A673 (cell line): ENCODE data around the gene TBCEL. TPM values are rescaled to one million over a fixed set of nuclear protein-coding genes. Genes with fewer than 3 reads are reported as not detected.

Source experiments
- BruUV-seq: library from RNA; stranded (reverse); fragments of 400-500 nt; replicated peaks from 2 replicates; lab custom pipeline; 2021; lab: Mats Ljungman, UMichigan
- CTCF ChIA-PET: fragments of 300-600 bp; sonication (Branson Sonifier 250); formaldehyde crosslinking; loops from one replicate; lab custom pipeline; 2022; ENCODE audit warnings: antibody characterized with exemption; lab: Charles Lee
- POLR2A ChIA-PET: fragments of 300-600 bp; sonication (Branson Sonifier 250); formaldehyde crosslinking; loops from one replicate; lab custom pipeline; 2022; ENCODE audit warnings: antibody characterized with exemption; ENCODE audit not compliant: low non-redundant PET; lab: Charles Lee
- DNase-seq: peaks from one replicate; pipeline ENCODE4 v3.0.0-alpha.2; 2015; ENCODE audit warnings: low spot score
- H3K27ac ChIP-seq: fragments of 200-600 bp; sonication (generic); 2 replicates; pipeline ENCODE4 v1.5.1; 2016; ENCODE audit warnings: mixed run types, low read depth, mild to moderate bottlenecking, mixed read lengths, antibody characterized with exemption, low read length; ENCODE audit not compliant: poor library complexity, severe bottlenecking
- H3K27me3 ChIP-seq: fragments of 200-600 bp; sonication (generic); replicated peaks from 2 replicates; pipeline ENCODE4 v1.6.1; 2017; ENCODE audit warnings: mixed run types, low read depth, mild to moderate bottlenecking, mixed read lengths, antibody characterized with exemption, low read length; ENCODE audit not compliant: insufficient read depth, poor library complexity
- H3K36me3 ChIP-seq: fragments of 200-600 bp; sonication (generic); 2 replicates; pipeline ENCODE4 v1.6.1; 2016; ENCODE audit warnings: mixed run types, mild to moderate bottlenecking, mixed read lengths, antibody characterized with exemption, low read length; ENCODE audit not compliant: insufficient read depth, poor library complexity, severe bottlenecking
- H3K4me1 ChIP-seq: fragments of 200-600 bp; sonication (generic); 2 replicates; pipeline ENCODE4 v1.6.1; 2017; ENCODE audit warnings: mixed run types, mild to moderate bottlenecking, mixed read lengths, antibody characterized with exemption, low read length; ENCODE audit not compliant: insufficient read depth, poor library complexity, severe bottlenecking
- H3K4me3 ChIP-seq: fragments of 200-600 bp; sonication (generic); 2 replicates; pipeline ENCODE4 v1.5.1; 2016; ENCODE audit warnings: low read depth, mixed run types, mild to moderate bottlenecking, mixed read lengths, low read length; ENCODE audit not compliant: poor library complexity, severe bottlenecking
- H3K9me3 ChIP-seq: fragments of 200-600 bp; sonication (generic); 2 replicates; pipeline ENCODE4 v1.6.1; 2016; ENCODE audit warnings: mixed run types, low read depth, mild to moderate bottlenecking, mixed read lengths, antibody characterized with exemption, low read length; ENCODE audit not compliant: poor library complexity, severe bottlenecking
- EZH2 ChIP-seq: fragments of 200-600 bp; sonication (generic); IDR thresholded peaks from 2 replicates; pipeline ENCODE4 v1.6.1; 2017; ENCODE audit warnings: borderline replicate concordance, low read depth, mild to moderate bottlenecking, mixed read lengths, antibody characterized with exemption, low read length; ENCODE audit not compliant: poor library complexity, severe bottlenecking
- intact Hi-C: fragments of 100-400 bp; cut with micrococcal nuclease; formaldehyde crosslinking; loops from one replicate; pipeline ENCODE4 v1.10.0; 2022; ENCODE audit not compliant: unreplicated experiment
- total RNA-seq: library from RNA; stranded (reverse); gene quantifications from 2 replicates; pipeline ENCODE4 v1.2.3, GENCODE V29; 2021
- TF ChIP-seq, protein P1 (sequence below): fragments of 300-800, 200-600 bp; sonication (generic); conservative IDR thresholded peaks from 2 replicates; pipeline ENCODE4 v1.5.1; 2017; ENCODE audit warnings: low read depth, mild to moderate bottlenecking, antibody characterized with exemption, low read length, moderate library complexity, mixed read lengths

Gene TBCEL
- total RNA-seq, 1 experiment from 2014 or later: 22.4 TPM

DNA sequence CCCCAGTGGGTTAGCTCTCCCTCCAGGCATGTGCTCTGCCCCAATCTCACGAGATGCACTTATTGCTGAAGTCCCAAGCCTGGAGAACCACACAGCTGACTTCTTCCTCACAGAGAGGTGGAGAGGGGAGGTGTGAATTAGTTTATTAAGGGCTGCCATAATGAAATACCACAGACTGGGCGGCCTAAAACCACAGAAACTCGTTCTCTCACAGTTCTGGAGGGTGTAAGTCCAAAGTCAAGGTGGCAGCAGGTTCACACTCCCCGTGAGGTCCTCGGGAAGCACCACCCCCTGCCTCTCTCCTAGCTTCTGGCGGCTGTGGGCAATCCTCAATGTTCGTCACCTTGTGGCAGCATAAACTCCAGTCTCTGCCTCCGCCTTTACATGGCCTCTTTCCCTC lies 116.5 kb downstream of the TBCEL start:
- H3K36me3 ChIP-seq: no peaks in the 10 kb centered on the region
- no TSS peak for BruUV-seq
- H3K4me1 ChIP-seq: no peaks in the 10 kb centered on the region
- no peak for DNase-seq
- H3K27me3 ChIP-seq: peaks cover 5% of the 10 kb centered on the region
- TF ChIP-seq EZH2: no peak
- TF ChIP-seq, protein P1, sequence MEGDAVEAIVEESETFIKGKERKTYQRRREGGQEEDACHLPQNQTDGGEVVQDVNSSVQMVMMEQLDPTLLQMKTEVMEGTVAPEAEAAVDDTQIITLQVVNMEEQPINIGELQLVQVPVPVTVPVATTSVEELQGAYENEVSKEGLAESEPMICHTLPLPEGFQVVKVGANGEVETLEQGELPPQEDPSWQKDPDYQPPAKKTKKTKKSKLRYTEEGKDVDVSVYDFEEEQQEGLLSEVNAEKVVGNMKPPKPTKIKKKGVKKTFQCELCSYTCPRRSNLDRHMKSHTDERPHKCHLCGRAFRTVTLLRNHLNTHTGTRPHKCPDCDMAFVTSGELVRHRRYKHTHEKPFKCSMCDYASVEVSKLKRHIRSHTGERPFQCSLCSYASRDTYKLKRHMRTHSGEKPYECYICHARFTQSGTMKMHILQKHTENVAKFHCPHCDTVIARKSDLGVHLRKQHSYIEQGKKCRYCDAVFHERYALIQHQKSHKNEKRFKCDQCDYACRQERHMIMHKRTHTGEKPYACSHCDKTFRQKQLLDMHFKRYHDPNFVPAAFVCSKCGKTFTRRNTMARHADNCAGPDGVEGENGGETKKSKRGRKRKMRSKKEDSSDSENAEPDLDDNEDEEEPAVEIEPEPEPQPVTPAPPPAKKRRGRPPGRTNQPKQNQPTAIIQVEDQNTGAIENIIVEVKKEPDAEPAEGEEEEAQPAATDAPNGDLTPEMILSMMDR: no peak
- H3K4me3 ChIP-seq: no peak overlapping the region
- no peak overlapping the region for H3K27ac ChIP-seq
- POLR2A ChIA-PET: no interaction called here
- intact Hi-C loops: no loop called here
- H3K9me3 ChIP-seq: no peaks in the 10 kb centered on the region
- CTCF ChIA-PET: no interaction called here

Other genes starting within 250 kb of the TBCEL start
- 0.19 and 0.52 TPM in 2 replicates for gene TECTA, start 77.1 kb downstream of the TBCEL start, total RNA-seq